ENCODE results near the gene ART1.

DNA sequence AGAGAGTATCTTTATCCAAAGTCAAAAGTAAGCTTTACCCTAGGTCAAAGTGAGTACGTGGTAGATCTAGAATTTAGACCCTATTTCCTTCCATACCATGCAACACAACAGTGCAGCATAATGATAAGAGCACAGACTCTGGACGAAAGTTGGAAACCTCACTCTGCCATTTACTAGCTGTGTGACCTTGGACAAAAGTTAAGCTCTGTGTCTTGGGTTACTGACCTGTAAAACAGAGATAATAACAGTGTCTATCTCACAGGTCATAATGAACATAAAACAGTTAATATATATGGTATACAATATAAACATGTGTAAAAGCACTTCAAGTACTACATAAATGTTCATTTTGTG is 39.9 kb downstream of the ART1 start:
- no peak for TF ChIP-seq POLR2A (IDR thresholded peaks at IDR 0.05)
- TF ChIP-seq, protein P1, sequence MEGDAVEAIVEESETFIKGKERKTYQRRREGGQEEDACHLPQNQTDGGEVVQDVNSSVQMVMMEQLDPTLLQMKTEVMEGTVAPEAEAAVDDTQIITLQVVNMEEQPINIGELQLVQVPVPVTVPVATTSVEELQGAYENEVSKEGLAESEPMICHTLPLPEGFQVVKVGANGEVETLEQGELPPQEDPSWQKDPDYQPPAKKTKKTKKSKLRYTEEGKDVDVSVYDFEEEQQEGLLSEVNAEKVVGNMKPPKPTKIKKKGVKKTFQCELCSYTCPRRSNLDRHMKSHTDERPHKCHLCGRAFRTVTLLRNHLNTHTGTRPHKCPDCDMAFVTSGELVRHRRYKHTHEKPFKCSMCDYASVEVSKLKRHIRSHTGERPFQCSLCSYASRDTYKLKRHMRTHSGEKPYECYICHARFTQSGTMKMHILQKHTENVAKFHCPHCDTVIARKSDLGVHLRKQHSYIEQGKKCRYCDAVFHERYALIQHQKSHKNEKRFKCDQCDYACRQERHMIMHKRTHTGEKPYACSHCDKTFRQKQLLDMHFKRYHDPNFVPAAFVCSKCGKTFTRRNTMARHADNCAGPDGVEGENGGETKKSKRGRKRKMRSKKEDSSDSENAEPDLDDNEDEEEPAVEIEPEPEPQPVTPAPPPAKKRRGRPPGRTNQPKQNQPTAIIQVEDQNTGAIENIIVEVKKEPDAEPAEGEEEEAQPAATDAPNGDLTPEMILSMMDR (IDR thresholded peaks at IDR 0.05): no peak
